Measurements from ENCODE around the gene SYCE3.
A peak's percentile ranks its signal among the peaks of the same experiment; 100 is the strongest.
"Not testable (repeated sequence)": the region's sequence is repeated elsewhere in the genome, so short reads cannot be mapped to it uniquely, and the experiment has no call there.

SYCE3 gene

DNA sequence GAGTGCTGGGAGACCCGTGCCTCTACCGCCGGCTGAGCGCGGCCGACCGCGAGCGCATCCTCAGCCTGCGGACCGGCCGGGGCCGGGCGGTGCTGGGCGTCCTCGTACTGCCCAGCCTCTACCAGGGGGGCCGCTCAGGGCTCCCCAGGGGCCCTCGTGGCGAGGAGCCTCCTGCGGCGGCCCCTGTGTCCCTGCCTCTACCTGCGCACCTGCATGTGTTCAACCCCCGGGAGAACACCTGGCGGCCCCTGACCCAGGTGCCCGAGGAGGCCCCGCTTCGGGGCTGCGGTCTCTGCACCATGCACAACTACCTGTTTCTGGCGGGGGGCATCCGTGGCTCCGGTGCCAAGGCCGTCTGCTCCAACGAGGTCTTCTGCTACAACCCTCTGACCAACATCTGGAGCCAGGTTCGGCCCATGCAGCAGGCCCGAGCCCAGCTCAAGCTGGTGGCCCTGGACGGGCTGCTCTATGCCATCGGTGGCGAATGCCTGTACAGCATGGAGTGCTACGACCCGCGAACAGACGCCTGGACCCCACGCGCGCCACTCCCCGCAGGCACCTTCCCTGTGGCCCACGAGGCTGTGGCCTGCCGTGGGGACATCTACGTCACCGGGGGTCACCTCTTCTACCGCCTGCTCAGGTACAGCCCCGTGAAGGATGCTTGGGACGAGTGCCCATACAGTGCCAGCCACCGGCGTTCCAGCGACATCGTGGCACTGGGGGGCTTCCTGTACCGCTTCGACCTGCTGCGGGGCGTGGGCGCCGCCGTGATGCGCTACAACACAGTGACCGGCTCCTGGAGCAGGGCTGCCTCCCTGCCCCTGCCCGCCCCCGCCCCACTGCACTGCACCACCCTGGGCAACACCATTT is 13.6 kb downstream of the SYCE3 start:
- no peak for DNase-seq (ENCODE audit: low spot score)

DNA sequence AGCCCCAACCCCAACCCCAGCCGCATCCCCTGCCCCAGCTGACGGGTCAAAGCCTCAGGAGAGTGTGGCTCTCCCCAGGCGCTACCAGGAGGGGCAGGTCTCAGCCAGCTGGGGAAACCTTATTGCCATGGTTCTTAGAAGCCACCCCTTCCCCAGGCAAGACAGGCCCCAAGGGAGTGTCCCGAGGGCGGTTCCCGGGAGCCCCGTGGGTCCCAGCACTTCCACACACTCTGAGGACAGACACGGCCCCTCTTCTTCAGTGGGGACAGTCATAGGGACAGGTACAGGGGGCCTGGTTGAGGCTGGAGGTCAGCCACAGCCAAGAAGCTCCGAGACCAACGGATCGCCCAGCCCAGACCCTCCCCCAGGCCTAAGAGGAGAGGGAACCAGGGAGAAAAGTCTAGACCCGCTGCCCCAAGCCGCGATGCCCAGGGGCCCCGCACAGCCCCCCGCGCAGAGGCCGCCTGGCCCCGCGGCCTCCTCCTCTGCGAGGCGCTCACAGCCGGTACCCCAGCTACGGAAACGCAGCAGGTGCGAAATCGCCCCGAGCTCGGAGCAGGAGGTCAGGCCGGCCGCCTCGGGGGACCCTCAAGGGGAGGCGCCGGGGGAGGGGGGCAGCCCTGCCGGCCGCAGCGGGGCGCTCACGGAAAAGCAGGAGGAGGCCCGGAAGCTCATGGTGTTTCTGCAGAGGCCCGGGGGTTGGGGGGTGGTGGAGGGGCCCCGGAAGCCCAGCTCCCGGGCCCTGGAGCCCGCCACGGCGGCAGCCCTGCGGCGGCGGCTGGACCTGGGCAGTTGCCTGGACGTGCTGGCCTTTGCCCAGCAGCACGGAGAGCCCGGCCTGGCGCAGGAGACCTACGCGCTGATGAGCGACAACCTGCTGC is 14.4 kb downstream of the SYCE3 start:
- peak; percentile 58 for DNase-seq (ENCODE audit: low spot score)

DNA sequence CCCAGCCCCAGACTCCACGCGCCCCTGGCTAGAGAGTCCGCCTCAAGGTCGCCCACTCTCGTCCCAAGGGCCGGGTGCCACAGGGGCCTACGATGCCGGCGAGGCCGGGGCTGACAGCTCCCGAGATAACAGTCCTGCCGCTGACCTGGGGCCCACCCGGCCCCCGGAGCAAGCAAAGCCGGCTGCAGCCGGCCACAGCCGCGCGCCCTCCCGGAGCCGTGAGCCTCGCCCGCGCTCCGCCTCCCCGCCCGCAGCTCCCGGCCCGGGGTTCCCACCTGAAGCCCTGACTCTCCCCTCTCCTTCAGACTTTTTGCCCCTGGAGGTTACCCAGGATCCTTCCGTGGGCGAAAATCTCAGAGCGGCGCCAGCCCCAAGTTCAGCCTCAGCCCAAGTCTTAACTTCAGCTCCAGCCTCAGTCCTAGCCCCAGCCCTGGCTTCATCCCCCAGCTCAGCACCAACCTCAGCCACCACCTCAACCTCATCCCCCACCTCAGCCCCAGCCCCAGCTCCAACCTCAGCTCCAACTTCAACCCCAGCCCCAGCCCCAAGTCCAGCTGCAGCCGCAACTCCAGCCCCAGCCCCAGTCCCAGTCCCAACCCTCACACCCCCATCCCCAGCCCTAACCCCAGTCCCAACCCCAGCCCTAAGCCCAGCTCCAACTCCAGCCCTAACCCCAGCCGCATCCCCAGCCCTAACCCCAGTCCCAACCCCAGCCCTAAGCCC is 15.3 kb downstream of the SYCE3 start:
- DNase-seq (ENCODE audit: low spot score) = no peak

DNA sequence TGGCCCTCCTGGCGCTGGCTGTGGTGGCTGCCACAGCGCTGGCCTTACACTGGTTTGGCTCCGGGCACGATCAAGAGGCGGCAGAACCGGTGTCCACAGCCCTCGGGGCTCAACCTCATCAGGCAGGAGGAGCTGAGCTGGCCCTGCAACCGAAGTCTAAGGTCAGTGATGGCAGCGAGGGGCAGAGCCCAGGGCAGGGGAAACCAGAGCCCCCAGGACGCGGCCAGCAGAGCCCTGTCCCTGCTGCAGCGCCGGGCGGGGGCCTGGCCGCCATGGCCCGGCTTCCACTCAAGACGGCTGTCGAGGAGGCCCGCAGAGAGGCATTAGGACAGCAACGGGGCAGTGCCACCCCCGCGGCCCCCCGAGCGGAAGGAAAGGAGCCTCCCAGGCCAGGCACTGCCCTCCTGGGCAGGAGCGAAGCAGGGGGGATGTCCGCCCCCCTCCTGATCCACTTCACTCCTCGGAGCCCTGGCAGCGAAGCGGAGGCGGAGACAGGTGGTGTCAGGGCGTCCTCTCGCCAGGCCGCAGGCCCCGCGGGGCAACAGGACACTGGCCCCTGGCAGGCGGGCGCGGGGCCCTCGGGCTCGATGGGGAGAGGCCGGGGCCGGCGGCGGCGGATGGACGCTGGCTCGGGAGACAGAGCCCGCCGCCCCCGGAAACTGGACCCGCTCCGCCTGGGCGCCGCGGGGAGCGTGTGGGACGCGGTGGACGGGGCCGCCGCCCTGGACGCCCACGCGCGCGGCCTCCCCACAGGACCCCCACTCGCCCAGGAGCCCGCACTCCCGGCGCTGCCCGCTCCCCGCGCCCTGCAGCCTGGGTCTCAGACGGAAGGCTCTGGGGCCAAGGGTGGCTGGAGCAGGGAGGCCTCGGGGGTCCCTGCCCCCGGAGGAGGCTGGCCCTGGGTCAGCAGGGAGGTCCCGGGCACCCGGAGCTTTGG is 16.1 kb downstream of the SYCE3 start:
- DNase-seq (ENCODE audit: low spot score) = no peak

DNA sequence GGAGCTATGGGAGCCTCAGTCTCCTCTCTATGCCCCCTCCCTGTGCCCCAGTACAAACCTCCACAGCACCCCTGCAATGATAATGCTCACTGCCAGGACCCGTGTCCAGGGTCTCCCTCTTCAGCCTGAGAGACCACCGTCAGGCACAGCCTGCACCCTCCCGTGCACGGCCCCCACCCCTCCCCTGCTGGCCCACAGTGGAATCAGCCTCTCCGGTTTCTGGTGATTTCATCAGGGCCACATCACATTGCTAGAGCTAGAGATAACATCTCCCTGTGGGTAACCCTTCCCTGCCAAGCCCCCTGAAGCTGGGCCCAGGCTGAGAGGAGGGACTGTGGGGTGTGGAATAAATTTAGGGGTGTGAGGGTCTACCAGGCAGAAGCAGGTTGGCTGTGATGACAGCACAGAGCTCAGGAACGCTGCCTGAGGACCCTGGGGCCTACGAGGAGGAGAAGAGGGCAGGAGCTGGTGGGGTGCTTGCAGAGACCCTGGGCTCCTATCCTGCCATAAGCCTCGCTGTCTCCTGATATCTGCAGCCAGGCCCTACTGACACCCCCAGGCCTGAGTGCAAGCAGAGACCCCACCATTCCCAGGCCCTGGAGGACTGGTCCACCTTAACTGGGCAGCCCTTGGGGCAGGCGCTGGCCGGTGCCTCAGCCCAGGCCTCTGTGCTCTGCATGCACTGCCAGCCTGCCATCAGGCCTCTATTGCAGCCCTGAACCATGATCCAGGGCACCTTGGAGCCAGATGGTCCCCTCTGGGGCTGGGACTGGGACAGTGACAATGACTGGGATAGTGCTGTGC is 17.0 kb downstream of the SYCE3 start, which contains the start of gene KLHDC7B:
Gene KLHDC7B, plus strand, starts transcription at position 378 of the 804 bp plus-strand sequence. Its CDS starts 345 bp downstream, at position 723.
- no peak for DNase-seq (ENCODE audit: low spot score)

DNA sequence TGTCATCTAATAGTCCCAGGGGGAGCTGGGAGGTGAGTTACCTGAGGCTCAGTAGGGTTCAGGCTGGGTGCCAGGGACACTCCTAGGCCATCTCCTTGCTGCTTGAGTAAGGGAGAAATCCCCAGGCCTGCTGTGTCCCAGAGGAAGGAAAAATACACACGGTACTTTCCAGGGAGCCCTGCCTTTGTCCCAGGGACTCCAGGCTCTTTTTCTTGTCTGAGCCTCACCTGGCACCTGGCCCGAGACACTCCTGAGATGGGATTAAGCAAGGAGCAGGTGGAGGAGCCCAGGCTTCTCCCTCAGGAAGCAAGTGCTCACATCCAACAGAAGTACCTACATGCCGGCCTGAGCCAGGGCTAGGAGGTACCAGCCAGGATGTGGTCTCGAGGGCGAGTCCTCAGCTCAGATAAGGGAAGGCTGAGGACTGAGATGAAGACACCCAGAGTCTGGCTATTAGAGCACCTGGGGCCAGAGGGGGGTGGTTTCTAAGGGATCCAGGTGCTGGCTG is 17.9 kb downstream of the SYCE3 start:
- DNase-seq (ENCODE audit: low spot score) = no peak

DNA sequence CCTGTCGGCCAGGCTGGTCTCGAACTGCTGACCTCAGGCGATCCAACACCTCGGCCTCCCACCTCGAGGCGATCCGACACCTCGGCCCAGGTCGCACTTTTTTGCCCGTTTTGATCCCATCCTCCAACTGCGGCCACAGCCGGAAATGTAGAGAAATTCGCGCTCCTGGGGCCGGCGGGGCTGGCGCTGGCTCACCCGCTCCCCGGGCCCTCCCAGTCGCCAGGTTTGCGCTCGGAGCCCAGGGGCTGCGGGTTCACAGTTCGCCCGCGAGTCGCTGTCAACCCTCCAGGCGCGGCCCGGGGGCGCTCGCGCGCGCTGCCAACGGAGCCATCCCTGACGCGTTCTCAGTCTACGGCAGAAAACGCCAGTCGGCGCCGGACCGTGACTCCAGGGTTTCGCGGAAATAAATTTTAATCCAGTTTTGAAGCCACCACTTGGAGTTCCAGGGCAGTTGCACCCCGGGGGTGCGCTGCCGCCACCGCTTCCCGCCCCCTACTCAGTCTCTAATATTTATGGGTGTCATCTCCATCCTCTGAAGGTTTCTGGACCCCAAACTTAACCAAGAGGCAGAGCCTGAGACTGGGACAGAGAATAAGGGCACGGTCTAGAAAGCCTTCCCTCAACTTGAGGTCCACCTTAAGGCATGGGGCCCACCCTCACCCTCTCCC is 18.5 kb downstream of the SYCE3 start:
- peak; percentile 80 for DNase-seq (ENCODE audit: low spot score)

DNA sequence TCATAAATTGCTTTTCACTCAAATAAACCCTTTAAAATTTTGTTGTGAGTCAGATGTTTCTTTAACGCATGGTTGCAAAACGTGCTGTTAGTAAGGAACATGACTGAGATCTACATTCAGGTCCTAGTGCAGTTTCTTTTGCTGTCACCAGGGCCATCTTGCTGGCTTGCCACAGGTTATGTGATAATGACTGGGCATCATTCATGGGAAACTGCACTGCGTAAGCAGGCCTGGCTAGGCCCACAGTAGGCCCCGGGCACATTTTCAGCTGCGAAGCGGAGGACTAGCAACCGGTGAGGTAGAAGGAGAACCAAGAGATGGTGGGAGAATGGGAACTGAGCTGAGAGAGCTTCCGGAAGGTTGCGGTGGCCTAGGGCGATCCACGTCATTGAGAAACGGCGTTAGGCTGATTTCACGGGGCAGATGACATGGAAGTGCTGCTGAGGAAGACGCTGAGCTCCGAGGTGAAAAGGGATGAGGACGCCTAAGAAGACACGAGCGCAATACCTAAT is 20.2 kb downstream of the SYCE3 start:
- no peak for DNase-seq (ENCODE audit: low spot score)

DNA sequence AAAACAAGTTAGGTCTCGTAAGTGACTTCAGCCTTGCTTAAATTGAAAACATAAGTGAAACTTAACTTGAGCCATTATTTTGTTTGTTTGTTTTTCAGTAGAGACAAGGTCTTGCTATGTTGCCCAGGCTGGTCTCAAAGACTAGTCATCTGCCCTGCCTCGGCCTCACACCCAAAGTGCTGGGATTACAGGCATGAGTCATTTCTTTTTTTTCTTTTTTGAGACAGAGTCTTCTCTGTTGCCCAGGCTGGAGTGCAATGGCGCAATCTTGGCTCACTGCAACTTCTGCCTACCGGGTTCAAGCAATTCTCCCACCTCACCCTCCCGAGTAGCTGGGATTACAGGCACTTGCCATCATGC is 21.1 kb downstream of the SYCE3 start:
- not testable (repeated sequence) for DNase-seq (ENCODE audit: low spot score)

DNA sequence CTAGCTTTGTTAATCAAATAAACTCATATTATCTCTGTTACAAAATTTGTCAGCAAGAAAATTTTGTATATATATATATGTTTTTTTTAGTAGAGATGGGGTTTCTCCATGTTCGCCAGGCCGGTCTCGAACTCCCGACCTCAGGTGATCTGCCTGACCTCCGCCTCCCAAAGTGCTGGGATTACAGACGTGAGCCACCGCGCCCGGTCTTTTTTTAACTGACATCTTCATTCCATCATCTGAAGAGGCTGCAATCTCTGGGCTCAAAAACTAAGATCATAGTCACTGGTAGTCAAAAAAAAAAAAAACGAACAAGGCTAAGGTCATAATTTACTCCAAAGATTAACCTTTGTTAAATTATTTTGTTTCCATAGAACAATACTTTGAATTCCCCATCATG is 22.3 kb downstream of the SYCE3 start:
- DNase-seq (ENCODE audit: low spot score) = no peak

DNA sequence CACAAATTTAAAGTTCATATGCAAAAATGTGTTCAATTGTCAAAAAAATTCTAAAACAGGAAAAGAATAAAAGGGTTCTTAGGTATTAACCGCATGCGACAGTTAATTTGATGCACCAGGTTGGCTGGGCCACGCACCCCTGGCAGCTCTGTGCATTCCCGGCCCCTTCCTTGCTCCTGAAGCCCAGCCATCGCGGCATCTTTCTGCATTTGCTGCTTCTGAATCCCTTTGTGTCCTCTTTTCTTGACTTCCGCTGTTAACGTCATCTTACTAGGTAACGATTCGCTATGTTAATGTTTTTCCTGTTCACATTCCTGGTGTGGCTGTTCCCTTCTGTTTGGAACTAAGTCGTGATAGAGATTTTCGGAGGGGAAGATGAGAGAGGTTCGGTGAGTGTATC is 25.0 kb downstream of the SYCE3 start:
- no peak for DNase-seq (ENCODE audit: low spot score)

DNA sequence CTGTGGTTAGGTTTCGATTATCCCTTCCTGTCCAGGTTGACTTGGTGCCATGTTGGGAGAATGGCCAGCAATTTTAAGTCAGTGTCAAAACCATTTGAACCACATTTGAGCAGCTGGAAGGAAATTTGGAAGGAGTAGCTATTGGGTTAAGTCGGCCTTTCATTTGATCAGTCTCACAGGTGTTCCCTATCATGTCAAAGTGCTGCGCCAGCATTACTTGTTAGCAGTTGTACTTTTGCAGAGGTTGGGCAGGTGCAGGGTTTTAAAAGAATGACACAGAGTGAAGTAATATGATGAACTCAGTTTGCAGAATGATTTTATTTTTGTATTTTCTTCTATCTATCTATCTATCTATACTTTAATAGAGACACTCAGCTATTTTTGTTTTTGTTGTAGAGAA is 26.5 kb downstream of the SYCE3 start:
- no peak for DNase-seq (ENCODE audit: low spot score)

DNA sequence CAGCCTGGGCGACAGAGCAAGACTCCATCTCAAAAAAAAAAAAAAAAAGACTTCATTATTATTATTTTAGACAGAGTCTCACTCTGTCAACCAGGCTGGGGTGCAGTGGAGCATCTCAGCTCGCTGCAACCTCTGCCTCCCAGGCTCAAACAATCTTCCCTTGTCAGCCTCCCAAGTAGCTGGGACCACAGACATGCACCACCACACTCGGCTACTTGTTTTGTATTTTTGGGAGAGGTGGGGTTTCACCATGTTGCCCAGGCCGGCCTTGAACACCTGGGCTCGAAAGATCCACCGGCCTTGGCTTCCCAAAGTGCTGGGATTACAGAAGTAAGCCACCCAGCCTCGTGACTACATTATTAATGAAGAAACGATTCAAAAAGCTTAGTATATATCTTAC is 27.6 kb downstream of the SYCE3 start:
- no peak for DNase-seq (ENCODE audit: low spot score)

DNA sequence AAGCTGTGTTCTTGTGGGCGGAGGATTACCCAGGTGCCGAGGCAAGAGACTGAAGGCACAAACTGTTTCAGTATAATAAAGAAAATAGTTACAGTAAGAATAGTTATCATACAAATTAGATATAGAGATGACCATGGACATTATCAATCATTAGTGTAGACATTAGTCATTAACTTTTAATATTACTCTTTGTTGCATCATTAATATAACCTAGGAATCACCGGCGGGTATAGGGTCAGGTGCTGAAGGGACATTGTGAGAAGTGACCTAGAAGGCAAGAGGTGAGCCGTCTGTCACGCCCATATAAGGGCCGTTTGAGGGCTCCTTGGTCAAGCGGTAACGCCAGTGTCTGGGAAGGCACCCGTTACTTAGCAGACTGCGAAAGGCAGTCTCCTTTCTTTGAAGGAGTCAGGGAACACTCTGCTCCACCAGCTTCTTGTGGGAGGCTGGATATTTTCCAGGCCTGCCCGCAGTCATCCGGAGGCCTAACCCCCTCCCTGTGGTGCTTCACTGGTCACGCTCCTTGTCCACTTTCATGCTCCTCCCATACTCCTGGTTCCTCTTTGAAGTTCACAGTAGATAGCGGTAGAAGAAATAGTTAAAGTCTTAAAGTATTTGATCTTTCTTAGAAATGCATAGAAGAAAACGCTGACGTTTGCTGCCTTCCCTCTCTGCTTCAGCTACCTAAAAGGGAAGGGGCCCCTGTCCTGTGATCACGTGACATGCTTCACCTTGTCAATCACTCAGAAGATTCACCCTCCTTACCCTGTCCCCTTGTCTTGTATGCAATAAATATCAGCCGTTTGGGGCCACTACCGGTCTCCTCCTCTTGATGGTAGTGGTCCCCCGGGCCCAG is 28.6 kb downstream of the SYCE3 start:
- DNase-seq (ENCODE audit: low spot score) = not testable (repeated sequence)

DNA sequence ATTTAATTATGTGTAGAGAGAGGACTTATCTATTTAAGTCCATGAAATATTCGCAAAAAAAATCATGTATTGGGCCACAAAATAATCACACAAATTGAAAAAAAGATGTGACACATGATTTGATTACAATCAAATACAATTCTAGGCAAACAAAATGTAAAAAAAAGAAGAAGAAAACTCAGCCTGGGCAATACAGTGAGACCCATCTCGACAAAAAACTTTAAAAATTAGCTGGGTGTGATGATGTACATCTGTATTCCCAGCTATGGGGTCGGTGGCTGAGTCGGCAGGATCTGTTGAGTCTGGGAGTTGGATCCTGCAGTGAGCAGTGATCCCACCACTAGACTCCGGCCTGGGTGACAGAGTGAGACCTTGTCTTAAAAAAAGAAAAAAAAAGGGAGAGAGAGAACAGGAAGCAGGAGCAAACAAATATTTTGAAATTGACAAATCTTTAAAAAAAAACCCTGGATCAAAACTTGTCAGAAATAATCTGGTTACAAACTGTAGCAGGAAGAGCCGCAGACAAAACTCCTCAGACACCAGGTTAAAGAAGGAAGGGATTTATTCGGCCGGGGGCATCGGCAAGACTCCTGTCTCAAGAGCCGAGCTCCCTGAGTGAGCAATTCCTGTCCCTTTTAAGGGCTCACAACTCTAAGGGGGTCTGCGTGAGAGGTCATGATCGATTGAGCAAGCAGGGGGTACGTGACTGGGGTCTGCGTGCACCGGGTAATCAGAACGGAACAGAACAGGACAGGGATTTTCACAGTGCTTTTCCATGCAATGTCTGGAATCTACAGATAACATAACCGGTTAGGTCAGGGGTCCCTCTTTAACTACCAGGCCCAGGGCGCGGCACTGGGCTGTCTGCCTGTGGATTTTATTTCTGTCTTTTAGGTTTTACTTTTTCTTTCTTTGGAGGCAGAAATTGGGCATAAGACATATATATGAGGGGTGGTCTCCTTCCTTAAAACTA is 29.6 kb downstream of the SYCE3 start:
- DNase-seq (ENCODE audit: low spot score) = no peak

DNA sequence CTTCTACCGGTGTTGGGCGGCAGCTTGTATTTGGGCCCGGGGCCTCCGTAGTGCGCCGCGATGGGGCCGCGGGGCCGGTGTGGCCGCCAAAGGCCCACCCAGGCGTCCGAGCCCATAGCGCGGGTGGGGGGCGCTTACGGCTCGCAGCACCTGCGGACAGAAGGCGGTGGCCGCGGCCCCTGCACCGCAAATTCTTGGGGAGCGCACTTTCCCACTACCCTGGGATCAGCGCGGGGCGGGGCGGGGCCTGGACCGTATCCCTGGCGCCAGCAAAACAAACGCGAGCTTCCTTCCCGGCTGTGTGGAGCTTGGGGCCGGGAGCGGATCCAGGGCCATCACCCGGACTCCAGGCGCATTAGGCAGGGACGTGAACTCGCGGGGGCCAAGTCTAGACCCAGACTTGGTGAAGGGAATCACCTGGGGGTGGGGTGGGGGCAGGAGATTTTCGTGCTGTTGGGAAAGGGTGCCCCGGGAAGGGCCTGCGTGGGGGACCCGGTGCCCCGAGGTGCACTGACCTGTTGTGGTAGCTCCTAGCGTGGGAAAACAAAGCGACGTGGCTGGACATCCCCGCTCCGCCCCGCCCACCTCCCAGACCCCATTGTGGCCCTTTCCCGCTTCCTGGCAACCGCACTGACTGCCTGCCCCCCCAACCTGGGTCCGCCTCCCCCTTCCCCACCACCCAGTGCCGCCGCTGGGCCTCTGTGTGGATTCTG is 30.6 kb downstream of the SYCE3 start:
- no peak for DNase-seq (ENCODE audit: low spot score)

Measured in CD4-positive, alpha-beta T cell treated with Interleukin-6 at 100 ng/mL for 8 hours (primary cell).